Activated CD4-positive, CD25-positive, alpha-beta regulatory T cell treated with anti-CD3 and anti-CD28 coated beads, Interleukin-2, amount 50 U/mL, for 16 hours (primary cell): Measurements from ENCODE around the gene PRTN3.
"Not testable (repeated sequence)": the region's sequence is repeated elsewhere in the genome, so short reads cannot be mapped to it uniquely, and the experiment has no call there.

Experiments
- DNase-seq: peaks from one replicate; pipeline ENCODE4 v3.0.0-alpha.2; 2020; ENCODE audit warnings: low read depth, low spot score

Gene PRTN3

GRCh38 chr19:881385-882071 lies 40.7 kb downstream of the PRTN3 start:
- DNase-seq = no peak

DNA sequence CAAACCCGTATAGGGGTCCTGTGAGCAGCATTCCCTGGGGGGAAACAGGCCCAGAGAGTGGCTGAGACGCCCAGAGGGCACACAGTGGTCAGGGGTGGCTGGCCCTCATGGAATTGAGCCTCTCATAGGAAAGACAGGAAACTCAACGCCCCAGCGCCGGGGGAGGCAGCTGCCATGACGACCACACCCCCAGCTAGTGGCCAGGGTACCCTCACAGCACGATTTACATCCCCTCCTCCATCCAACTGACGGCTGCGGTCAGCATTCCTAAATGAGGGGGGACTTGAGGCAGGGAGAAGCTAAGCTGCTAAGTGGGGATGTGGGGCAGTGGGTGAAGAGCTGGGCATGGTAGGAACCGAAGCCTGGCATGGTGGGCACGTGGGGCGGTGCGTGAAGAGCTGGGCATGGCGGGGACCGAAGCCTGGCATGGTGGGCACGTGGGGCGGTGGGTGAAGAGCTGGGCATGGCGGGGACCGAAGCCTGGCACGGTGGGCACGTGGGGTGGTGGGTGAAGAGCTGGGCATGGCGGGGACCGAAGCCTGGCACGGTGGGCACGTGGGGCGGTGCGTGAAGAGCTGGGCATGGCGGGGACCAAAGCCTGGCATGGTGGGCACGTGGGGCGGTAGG lies 42.2 kb downstream of the PRTN3 start:
- no peak for DNase-seq

DNA sequence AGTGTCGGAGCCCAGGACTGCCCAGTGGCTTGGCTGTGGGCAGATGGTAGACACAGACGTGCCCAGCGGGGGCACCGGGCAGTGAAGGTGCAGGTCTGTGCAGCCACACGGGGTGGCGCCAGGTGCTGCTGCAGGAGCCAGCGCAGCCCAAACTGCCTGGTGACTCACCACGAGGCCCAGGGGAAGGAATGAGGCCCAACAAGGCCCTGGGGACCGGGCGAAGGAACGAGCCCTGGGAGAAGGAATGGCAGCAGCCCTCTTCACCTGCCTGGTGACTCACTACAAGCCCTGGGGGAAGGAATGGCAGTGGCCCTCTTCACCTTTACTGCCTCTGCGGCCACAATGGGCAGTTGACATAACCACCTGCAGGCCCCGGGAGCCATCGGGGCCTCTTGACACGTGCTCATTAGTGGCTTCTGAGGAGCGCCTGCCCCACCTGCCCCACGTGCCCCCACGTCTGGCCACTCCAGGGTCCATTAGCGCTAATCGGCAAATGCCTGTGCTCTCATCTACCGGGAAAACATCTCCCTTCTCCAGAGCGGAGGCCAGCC lies 42.9 kb downstream of the PRTN3 start:
- DNase-seq = no peak

- no peak for DNase-seq
Measured at GRCh38 chr19:884420-885211, 43.8 kb downstream of the PRTN3 start.

- no peak for DNase-seq
Measured at GRCh38 chr19:885536-886224, 44.9 kb downstream of the PRTN3 start.

DNA sequence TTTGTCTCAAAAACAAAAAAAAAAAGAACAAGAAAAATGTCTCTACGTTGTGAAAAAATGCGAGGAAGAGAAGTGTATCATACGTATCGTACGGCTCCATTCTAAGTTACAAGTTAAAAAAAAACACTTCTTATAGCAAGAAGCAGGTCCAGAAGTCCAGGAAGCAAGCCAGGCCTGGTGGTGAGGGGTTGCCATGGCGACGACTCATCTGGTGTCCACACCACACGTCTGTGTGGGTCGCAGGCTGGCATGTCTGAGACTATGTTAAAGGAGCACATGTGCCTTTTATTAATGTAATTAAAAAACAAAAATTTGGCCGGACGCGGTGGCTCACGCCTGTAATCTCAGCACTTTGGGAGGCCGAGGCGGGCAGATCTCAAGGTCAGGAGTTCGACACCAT lies 46.3 kb downstream of the PRTN3 start:
- DNase-seq = no peak

- no peak for DNase-seq
Measured at GRCh38 chr19:887599-887998, 46.8 kb downstream of the PRTN3 start.

DNA sequence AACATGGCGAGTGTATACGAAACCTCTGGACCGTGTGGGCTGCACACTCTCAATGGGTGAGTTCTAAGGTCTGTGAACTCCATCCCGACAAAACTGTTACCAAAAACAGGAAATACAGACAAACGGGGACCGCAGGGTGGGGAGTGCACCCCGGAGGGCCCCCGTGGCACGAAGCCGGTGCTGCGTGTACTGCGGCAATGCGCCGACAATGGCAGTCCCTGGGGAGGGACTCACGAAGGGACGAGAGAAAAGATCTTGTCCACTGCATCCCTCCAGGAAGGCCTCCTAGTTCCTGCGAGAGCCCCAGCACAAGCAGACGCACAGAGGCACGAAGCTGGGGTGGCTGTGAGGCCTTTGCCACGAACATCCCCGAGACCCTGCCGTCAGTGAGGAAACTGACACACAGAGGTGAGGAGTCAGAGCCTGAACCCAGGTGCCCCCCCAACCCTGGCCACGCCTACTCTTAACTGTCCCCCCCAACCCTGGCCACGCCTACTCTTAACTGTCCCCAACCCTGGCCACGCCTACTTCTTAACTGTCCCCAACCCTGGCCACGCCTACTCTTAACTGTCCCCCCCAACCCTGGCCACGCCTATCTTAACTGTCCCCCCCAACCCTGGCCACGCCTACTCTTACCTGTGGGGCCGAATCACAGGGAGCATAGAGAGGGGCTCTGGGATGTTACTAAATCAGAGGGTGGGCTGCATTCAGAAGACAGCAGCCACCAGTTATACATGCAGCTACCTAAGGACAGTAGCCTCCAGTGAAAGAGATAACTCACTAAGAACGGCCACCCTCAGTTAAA lies 48.0 kb downstream of the PRTN3 start:
- DNase-seq = peak; percentile 41

- DNase-seq = no peak
Measured at GRCh38 chr19:889662-890295, 49.0 kb downstream of the PRTN3 start.

DNA sequence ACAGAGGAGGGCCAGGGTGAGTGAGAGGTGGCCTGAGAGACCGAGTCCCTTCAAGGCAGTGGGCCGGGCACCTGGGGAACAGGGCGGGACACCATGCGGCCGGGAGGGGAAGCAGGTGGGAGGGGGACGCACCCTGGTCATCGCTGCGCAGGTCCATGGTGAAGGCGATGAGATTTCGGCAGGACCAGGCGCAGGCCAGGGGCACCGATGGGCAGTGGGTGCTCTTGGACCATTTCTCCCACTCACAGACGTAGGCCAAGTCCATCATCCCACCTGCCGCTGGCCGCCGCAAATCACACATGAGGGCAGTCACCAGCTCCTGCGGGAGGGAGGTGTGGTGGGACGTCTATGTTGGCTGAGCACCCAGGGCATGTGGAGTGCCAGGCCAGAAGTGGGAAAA lies 50.0 kb downstream of the PRTN3 start:
- no peak for DNase-seq

DNA sequence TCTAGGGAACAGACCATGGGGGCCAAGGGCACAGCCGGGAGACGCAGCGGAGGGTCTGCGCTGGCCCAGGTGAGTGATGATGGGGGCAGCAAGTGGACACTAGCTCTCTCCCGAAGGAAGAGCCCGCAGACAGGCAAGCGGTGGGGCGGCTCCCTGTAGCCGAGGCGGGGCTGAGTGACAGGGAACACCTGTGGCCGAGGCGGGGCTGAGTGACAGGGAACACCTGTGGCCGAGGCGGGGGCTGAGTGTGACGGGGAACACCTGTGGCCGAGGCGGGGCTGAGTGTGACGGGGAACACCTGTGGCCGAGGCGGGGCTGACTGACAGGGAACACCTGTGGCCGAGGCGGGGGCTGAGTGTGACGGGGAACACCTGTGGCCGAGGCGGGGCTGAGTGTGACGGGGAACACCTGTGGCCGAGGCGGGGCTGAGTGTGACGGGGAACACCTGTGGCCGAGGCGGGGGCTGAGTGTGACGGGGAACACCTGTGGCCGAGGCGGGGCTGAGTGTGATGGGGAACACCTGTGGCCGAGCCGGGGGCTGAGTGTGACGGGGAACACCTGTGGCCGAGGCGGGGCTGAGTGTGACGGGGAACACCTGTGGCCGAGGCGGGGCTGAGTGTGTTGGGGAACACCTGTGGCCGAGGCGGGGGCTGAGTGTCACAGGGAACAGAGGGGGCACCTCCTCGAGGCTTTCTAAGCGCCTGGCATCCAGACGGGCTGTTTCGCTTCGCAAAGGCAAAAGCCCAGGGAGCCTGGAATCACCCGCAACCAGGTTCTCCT lies 50.8 kb downstream of the PRTN3 start:
- not testable (repeated sequence) for DNase-seq

DNA sequence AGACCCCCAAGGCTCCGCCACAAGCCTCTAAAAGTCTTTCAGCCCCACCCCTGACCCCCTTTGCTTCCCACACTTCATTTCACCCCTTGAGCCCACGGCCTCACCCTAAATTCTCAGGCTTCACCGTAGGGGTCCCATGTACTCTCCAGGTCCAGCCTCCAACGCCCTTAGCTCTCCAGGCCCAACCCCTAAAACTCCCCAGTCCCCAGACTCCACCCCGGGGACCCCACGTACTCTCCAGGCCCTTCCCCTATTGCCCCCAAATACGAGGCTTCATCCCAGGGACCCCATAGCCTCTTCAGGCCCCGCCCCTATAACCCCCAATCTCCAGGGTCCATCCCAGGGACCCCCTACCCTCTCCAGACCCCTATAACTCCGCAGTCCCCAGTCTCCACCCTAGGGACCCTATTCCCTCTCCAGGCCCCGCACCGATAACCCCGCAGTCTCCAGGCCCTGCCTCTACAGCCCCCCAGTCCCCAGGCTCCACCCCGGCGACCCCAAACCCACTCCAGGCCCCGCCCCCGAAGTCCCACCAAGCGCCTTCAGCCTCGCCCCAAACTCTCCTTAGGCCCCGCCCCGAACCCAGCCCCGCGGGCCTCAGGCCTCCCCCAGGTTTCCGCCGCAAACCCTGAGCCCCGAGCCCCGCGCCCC lies 51.6 kb downstream of the PRTN3 start:
- no peak for DNase-seq

DNA sequence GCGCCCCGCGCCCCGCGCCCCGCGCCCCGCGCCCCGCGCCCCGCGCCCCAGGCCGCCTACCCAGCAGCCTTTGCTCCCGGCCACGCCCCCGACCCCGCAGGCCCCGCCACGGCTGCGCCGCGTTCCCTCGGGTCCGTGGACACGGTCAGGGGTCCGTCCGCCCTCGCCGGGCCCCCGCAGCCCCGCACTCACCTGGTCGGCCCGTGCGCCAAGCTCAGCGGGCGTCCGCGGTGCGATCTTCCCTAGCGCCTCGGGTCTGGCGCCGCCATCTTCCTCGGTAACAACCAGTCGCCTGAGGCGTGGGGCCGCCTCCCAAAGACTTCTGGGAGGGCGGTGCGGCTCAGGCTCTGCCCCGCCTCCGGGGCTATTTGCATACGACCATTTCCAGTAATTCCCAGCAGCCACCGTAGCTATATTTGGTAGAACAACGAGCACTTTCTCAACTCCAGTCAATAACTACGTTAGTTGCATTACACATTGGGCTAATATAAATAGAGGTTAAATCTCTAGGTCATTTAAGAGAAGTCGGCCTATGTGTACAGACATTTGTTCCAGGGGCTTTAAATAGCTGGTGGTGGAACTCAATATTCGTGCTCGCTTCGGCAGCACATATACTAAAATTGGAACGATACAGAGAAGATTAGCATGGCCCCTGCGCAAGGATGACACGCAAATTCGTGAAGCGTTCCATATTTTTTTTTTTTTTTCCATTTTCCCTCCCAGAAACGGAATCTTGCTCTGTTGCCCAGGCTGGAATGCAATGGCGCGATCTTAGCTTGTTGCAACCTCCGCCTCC lies 52.3 kb downstream of the PRTN3 start, which contains the start of the genes MED16 and RNU6-9:
MED16 (minus strand) TSS at position 294 of the 796 bp plus-strand sequence. CDS start 2,056 bp downstream, outside the sequence.
RNU6-9 (plus strand) TSS at position 591 of the 796 bp plus-strand sequence.
- peak; percentile 79 for DNase-seq

DNA sequence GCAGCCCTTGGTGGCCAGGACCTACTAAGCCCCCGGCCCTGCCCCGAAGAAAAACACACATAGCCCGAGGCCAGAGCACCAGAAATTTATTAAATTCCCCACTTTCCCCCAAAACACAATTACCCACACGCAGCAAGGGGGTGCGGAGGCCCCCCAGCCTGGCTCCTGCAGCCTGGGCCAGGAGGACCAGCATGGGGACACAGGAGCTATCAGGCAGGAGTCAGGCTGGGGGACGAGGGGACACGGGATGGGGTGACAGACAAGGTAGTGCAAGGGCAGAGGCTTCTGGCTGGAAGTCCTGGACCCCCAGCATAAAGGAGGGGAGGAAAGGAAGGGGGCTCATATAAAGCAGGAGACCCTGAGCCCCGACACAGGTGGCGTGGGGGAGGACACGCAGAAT lies 55.6 kb downstream of the PRTN3 start:
- DNase-seq = no peak

- DNase-seq = no peak
Measured at GRCh38 chr19:896999-897398, 56.2 kb downstream of the PRTN3 start.

DNA sequence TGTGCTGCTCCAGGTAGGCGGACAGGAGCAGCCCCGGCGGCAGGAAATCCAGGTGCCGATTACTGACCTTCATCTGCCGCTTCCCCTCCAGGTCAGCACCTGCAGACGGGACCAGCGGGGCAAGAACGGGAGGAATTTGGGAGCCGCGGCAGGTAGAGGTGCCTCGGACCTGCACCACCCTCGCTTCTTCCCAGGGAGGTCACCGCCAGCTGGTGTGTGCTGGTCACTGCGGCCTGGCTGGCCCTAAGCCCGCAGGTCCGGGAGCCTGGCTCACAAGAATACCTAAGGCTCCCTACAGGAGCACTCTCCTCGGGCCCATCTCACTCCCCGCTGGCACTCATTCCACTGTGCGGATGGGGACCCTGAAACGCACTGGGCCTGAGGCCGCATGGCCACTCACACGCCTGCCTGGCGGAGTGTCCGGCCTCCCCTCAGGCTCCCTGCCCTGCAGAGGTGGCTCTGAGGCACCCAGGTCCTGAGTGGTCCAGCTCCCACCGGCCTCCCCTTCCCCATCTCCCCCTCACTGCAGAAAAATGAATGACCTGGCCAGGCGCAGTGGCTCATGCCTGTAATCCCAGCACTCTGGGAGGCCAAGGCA lies 56.7 kb downstream of the PRTN3 start:
- DNase-seq = no peak
